ENCODE data around the gene THAP7.
A peak's percentile ranks its signal among the peaks of the same experiment; 100 is the strongest.

Gene THAP7

DNA sequence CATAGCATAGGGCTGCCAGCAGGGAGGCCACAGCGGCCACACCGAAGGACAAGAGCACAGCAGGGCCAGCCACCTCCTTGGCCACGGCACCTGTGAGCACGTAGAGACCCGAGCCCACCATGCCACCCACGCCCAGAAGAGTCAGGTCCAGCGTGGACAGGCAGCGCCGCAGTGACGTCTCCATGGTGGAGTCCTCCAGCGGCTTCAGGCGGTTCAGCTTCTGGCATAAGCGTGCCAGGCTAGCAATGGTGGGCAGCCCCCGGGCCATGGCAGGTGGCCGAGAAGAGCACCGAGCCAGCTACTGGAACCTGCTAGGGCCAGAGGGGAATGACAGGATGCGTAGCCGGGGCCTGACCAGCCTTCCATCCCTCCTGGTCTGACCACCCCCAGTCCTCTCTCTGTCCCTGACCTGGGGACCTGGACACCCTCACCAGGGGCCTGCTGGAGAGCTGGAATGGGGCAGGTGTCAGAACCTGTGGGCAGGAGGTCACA, 29.7 kb upstream of the THAP7 start:
- no peak for DNase-seq (ENCODE audit: low read depth)

DNA sequence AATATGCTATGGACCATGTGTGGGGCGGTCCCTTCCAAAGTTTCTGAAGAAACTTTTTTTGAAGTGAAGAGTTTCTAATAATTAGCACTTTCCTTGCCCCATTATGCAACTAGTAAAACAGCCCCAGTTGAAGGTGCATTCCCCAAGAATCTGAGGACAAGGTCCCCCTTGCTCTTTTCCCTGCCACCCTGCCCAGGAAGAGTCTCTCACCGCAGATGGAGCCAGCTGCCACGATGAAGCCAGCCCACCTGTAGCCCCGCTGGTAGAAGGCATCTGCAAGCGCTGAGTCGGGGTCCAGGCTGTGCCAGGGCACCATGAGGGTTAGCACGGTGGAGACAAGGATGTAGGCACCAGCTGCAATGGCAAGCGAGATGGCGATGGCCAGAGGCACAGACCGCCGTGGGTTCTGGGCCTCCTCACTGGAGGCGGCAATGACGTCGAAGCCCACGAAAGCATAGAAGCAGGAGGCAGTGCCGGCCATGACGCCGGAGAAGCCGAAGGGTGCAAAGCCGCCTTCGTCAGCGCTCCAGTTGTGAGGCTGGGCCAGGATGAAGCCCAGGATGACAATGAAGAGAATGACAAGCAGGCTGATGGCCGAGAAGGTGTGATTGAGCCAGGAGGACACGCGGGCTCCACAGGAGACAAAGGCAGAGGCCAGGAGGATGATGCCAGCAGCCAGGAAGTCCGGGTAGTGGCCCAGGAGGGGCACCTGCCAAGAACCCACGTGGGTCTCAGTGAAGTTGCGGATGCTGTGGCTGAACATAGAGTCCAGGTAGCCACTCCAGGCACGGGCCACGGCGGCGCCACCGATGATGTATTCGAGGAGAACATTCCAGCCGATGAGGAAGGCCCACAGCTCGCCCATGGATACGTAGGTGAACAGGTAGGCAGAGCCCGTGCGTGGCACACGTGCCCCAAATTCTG, 29.0 kb upstream of the THAP7 start:
- no peak for DNase-seq (ENCODE audit: low read depth)

DNA sequence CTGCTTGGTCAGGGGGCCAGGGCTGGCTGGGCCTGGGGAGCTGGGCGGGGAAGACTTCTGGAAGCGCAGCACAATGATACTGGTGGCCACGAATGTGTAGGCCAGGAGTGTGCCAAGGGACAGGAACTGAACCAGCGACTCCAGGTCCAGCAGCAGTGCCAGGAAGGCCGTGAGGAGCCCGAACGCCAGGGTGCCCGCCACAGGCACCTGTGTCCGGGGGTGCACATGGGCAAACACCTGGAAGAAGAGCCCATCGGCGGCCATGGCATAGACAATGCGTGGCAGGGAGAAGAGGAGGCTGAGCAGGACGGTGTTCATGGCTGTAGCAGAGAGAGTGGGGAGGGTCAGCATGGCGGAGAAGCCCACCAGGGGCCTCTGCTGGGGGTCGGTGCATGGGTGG, 28.1 kb upstream of the THAP7 start:
- no peak for DNase-seq (ENCODE audit: low read depth)

DNA sequence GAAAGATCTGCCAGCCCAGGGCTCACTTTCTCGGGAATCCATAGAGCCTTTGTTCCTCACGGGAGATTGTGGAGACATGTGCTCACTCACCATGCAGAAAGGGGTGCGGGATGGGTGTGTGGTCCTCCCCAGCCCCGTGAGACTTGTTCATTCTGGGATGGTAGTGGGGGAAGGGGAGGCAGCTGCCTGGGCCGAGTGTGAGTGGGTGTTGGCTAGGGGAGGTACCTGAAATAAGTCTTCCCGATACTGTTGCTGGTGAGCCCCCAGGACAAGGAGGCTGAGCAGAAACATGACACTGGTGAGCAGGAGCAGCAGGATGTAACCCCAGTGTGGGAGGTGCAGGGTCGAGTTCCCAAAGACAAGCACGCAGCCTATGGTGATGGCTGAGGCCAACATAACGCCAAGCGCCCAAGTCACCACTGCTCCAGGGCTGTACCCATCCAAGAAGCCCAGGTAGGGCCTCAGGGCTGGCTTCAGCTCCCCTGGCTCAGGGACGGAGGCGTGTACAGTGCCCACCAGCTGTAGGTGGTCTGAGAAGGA, 27.6 kb upstream of the THAP7 start:
- DNase-seq (ENCODE audit: low read depth), result no peak

DNA sequence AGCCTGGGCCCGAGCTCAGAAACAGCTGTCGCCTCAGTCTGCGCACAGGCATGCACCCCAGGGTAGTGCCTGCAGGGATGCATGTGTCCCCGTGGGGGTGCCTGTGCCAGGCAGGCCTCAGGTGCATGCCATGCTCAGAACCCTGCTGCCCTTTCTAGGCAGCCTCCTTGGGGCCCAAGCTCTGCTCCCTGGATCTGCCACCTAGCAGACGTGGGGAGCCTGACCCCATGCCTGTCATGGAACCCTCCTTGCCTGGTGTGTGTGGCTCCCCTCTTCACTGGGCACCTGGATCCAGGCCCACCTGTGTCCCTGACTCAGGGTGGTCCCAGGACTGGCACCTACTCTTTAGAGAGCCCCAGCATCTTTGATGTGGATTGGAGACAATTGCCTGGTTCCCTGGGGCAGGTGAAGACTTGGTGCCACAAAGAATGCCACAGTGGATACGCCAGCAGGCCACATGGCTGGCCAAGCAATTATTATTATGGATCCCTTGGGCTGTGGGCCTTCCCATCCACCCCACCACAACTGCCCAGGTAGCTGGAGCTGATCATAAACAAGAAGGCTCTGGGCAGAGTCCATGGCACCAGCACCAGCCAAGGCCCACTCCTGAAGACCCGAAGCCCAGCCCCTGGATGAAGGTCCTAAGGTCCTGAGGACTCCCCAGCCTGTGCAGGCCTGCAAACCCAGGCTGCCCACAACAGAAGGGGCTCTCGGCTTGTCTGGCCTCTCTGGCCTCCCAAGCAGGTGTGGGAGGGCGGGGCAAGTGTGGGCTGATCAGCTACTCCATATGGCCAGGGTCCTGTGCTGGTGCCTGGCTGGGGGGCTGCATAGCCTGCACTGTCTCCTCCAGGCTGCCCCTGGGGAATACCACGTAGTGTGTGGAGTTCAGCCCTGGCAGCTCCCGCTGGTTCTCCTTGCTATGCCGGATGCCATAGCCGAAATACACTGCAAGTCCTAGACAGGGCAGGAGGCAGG, 26.6 kb upstream of the THAP7 start:
- no peak for DNase-seq (ENCODE audit: low read depth)

DNA sequence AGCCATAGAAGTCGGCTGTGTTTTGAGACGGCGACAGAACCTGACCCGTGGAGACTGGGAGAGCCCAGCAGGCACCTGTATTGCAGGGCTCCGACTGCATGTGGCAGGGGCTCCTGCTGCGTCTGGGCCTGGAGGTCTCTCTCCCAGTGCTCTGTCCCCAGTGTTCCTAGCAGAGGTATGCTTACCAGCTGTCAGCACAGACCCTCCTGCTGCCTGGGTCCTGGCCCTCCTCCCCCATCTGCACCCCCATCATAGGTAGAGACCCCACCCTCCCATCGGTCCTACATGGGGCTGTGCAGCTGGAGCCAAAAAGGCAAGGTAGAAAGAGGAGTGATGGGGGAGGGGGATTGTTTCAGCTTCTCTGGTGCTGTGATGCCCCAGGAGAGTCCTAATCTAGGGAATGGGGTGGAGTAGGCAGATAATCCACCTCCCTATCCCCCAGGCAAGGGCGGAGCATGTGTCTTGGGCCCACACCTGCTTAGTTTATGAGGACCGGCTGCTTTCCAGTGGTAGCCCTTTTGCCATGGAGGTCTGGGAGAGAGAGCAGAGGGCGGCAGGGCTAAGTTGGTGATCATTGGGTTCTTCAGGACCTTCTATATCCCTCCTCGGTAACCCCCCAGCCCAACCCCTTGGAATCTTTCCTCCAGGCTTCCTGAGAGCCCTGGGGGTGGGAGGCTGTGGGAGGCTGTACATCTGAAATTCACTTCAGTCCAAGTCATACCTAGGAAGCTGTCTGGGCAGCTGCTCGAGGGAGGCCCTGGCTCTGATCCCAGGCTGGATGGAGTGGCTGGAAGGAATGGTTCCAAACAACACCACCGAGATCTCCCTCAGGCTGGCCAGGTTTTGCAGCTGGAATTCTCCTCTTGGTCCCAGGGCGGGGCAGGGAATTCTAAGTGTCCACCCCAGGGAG, 25.1 kb upstream of the THAP7 start:
- no peak for DNase-seq (ENCODE audit: low read depth)

DNA sequence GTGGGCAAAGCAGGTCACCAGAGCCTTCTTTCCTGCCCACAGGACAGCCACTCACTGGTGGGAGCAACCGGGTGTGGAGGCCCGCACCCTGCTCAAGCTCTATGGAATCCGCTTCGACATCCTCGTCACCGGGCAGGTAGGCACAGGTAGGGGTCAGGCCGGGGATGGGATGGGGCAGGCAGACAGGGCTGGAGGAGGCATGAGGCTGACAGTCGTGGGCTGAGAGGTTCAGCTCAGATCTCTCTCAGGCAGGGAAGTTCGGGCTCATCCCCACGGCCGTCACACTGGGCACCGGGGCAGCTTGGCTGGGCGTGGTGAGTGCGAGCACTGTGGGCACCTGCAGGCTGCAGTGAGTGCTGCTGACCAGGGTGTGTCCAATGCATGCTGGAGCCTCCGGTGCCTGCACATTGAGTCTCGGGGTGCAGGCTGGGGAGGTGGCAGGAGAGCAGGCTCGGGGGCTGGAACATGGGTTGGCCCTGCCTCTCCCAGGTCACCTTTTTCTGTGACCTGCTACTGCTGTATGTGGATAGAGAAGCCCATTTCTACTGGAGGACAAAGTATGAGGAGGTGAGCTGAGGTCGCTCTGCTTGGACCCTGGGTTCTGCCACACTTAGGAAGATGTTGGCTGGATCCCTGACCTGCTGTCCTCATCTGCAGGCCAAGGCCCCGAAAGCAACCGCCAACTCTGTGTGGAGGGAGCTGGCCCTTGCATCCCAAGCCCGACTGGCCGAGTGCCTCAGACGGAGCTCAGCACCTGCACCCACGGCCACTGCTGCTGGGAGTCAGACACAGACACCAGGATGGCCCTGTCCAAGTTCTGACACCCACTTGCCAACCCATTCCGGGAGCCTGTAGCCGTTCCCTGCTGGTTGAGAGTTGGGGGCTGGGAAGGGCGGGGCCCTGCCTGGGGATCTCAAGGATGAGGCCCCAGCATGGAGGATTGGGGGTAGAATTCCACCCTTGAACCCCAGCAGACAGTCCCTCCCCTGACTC, 24.1 kb upstream of the THAP7 start:
- DNase-seq (ENCODE audit: low read depth), result no peak

DNA sequence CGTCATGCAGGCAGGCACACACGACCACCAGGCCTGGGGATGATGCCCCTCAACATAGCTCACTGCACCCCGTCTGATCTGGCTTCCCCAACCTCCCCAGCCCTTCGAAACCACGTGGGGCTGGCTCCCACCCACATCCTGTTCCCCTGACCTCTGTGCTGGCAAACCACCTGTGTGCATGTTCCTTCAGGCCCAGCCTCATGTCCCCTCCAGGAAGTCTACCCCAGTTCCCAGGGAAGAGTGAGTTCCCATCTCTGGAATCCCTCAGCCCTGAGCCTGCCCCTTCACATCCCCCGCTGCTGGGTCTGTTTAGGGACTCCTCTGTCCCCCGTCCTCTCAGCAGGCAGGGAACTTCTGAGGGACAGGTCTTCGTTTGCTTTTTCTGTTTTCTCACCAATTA, 23.3 kb upstream of the THAP7 start:
- DNase-seq (ENCODE audit: low read depth), result no peak

DNA sequence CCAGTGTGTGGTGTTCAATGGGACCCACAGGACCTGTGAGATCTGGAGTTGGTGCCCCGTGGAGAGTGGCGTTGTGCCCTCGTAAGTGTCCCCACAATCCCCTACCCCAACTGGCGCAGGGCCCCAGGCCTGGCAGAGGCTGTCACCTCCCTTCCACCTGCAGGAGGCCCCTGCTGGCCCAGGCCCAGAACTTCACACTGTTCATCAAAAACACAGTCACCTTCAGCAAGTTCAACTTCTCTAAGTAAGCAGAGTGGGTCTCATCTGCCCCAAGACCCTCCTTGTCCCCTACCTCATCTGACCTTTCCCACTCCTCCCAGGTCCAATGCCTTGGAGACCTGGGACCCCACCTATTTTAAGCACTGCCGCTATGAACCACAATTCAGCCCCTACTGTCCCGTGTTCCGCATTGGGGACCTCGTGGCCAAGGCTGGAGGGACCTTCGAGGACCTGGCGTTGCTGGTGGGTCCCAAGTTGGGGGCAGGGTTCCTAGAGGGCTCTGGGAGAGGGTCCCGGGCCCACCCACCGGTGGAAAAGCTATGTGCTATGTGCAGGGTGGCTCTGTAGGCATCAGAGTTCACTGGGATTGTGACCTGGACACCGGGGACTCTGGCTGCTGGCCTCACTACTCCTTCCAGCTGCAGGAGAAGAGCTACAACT, 21.2 kb upstream of the THAP7 start:
- DNase-seq (ENCODE audit: low read depth), result no peak

DNA sequence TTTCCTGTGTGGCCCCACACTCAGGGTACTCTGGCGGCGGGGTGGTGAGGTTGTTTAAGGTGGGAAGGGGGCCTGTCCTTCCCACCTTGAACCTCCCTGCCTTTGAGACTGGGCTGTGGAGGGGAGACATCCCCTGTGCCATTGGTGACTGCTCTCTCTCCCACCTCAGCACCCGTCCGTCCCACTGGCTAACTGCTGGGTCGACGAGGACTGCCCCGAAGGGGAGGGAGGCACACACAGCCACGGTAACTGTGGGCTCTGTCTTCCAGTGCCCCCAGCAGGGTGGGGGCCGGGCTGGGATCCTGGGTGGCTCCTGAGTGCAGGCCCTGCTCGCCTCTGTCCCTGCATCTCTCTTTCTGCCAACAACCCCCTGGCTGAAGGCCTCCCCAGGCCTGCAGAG, 20.6 kb upstream of the THAP7 start:
- DNase-seq (ENCODE audit: low read depth), result no peak

DNA sequence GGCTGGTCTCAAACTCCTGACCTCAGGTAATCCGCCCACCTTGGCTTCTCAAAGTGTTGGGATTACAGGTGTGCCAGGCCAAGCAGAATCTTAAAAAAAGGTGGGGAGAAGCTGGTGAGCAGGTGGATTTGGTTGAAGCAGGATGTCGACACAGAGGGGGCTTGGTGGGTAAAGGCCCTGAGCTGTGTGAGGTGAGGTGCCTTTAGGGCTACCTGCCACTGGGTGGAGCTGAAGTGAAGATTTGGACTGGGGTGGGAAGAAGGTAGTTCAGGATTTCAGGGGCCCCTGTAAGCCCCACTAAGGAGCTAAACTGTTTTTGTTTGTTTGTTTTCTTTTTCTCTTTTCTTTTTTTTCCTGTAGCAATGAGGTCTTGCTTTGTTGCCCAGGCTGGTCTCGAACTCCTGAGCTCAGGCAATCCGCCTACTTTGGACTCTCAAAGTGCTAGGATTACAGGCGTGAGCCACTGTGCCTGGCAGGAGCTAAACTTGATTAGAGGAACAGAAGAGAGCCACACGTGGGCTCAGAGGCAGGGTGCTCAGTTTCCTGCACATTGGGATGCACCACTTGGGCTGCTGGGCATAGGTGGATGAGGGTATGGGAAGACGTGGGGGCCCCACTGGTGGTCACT, 19.0 kb upstream of the THAP7 start:
- DNase-seq (ENCODE audit: low read depth), result no peak

DNA sequence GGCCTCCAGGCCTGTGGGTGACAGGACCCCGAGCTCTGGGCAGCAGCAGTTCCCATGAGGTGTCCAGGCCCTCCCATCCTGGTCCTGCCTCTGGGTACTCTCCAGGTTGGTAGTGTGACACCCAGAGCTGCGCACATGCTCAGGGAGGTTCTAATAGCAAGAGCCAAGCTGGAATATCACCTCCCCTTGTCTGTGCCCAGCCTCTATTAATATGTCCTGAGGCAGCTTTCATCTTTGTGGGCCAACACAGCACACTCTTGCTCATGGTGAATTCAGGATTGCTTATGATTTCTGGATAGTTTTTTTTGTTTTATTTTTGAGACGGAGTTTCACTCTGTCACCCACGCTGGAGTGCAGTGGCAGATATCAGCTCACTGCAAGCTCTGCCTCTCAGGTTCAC, 16.4 kb upstream of the THAP7 start:
- no peak for DNase-seq (ENCODE audit: low read depth)

DNA sequence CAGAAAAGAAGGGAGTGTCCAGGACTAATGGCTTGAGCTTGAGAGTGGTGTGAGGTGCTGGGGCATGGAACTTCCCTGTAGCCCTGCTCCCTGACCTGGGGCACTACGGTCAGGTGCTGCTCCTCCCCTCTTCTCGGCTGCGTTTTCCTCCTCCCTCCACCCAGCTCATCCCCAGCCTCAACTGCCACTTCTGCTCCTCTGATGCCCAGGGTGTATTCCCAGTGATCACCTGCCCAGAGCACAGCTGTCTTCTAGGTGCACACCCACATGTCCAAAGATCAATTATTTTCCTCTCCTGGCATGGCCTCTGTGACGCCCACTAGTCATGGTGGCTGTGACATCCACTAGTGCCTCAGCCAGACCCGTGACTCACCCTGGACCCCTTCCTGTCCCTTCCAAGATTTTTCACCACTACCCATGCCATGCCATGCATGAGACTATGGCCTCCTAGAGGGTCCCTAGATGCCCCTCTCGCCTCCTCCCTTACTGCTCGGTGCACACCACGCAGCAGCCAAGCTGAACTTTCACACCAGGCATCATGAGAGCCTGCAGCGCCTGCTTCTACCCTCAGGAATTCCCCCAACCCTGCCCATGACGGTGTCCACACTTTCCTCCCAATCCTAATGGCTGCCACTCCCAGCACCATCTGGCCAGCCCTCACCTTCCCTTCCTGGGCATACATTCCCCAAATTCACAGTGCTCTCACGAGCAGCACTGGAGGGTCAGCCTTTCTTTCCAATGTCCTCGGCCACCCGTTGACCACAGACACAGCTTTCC, 14.9 kb upstream of the THAP7 start:
- no peak for DNase-seq (ENCODE audit: low read depth)

DNA sequence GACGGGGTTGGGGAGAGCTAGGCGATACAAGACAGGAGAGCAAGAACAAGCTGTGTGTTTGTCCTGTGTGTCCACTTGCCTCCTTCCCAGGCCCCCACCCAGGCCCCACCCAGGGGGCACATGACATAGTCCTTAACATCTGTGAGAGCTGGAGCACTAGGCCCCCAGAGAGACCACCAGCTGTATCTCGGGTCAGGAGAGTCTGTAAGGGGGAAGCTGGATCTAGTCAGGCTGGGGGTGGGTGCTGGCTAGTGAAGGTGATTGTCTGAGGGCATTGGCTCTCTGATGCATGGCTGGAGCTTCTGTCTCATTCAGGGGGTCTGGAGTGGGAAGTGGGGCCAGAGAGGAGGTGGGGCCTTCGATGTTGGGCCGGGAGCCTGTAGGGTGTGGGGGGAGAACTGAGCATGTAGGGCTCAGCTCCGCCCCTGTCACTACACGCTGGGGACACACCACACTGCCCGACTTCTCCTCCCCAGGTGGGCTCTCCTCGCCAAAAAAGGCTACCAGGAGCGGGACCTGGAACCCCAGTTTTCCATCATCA, 13.6 kb upstream of the THAP7 start:
- DNase-seq (ENCODE audit: low read depth), result no peak

DNA sequence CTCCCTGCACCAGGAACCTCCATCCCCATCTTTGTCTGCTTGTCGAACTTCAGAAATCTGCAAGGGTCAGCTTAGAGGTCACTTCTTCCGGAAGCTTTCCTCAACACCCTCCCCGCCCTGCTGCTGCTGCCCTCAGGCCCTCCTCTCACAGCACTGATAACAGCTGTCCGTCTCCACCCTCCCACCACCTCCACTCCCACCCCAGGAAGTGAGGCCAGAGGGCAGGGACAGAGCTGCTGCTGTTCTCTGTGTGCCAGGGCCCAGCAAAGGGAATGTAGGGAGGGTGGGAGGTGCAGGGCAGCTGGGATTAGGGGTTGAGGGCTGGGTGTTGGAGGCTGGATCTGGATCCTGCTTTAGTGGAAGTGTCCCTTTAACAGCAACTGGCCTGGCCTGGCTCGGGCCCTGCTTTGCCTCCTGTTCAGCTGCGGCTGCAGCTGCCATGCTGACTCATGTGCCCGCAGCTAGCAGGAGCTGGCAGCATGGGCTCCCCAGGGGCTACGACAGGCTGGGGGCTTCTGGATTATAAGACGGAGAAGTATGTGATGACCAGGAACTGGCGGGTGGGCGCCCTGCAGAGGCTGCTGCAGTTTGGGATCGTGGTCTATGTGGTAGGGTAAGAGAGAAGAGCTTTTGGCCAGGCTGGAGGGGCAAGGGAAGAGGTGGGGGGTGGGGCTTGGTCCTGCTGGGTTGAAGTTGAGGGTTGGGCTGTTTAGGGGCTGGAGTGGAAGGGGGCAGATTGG, 13.0 kb upstream of the THAP7 start, which contains the start of gene P2RX6:
TSS of gene P2RX6 (plus strand) at position 440 of the 740 bp plus-strand sequence. CDS start at position 450, 10 bp downstream.
- DNase-seq (ENCODE audit: low read depth), result no peak

DNA sequence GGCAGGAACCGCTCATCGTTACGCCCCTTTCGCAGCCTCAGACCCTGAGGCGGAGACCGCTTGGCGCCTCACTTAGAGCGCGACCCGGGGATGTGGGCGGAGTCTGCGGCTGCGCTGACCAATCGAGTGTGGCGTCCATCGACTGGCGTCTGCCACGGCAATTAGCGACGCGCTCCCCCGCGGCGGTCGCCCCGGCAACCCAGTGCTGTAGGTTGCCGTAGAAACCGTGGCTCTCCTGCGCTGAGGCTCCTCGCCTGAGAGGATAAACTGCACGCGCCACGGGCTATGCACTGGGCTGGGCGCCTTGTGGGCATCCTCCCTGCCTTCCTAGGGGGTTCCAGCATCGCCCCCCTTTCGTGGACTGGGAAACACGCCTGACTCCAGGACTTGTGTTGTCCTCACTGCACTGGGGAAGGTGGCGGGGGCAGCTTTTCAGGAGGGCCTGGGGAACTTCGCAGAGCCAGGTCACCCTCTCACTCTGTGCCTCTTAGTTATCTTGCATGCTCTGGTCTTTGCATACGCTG, 12.3 kb upstream of the THAP7 start:
- DNase-seq (ENCODE audit: low read depth), result peak; percentile 69

DNA sequence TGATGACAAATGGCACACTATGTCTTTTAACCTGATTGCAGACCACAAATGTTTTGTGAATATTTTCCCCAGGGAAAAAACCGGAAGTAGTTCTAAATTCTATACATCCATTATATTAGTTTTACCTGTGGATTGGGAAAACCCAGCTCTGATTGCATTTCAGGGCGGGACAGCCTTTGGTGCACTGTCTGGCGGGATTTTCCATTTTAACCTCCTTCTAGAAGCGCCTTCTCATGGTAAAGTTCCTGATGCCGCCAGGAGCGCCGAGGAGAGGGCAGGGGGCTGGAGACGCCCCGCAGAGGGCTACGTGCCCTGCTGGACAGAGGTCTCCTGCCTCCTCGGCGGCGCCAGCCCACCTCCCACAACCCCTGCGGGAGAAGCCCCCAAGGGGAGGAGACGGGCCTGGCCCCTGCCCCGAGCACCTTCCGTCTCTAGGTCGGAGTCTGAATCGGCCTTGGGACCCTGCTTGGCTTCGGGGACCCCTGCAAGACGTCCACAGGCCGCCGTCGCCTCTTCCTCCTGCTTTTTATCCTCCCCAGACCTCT, 11.8 kb upstream of the THAP7 start:
- DNase-seq (ENCODE audit: low read depth), result no peak

Data from stimulated activated CD8-positive, alpha-beta memory T cell treated with anti-CD3 and anti-CD28 coated beads, Interleukin-7, amount 100 ng/mL, for 24 hours (primary cell).